NCI-H2196 (cell line): ENCODE data around the gene TMEM42.

Experiments
- DNase-seq: peaks from one replicate; lab custom pipeline; 2025; ENCODE audit not compliant: unreplicated experiment; lab: John Stamatoyannopoulos, UW

Gene TMEM42

GRCh38 chr3:44870375-44871061 is 8.8 kb downstream of the TMEM42 start:
- DNase-seq: peak; percentile 66

GRCh38 chr3:44874308-44874707 is 12.6 kb downstream of the TMEM42 start, which contains the start of gene TGM4:
TGM4 (plus strand) TSS chr3:44874608; CDS start chr3:44874679, 71 bp downstream.
- DNase-seq: no peak

GRCh38 chr3:44875596-44875995 is 13.9 kb downstream of the TMEM42 start:
- no peak for DNase-seq

- DNase-seq: no peak
Measured at GRCh38 chr3:44877333-44877732, 15.6 kb downstream of the TMEM42 start.

GRCh38 chr3:44880284-44880683 is 18.6 kb downstream of the TMEM42 start:
- DNase-seq: no peak

- DNase-seq: no peak
Measured at GRCh38 chr3:44883213-44883955, 21.7 kb downstream of the TMEM42 start.

- DNase-seq: no peak
Measured at GRCh38 chr3:44883999-44884431, 22.3 kb downstream of the TMEM42 start.

- no peak for DNase-seq
Measured at GRCh38 chr3:44885618-44886017, 23.9 kb downstream of the TMEM42 start.

GRCh38 chr3:44886561-44886960 is 24.8 kb downstream of the TMEM42 start:
- DNase-seq: no peak

- no peak for DNase-seq
Measured at GRCh38 chr3:44887101-44887500, 25.4 kb downstream of the TMEM42 start.

GRCh38 chr3:44890258-44890657 is 28.5 kb downstream of the TMEM42 start:
- DNase-seq: no peak

- no peak for DNase-seq
Measured at GRCh38 chr3:44890852-44891251, 29.1 kb downstream of the TMEM42 start.

- DNase-seq: no peak
Measured at GRCh38 chr3:44892689-44893088, 31.0 kb downstream of the TMEM42 start.

- DNase-seq: no peak
Measured at GRCh38 chr3:44893097-44893496, 31.4 kb downstream of the TMEM42 start.

GRCh38 chr3:44894485-44894884 is 32.8 kb downstream of the TMEM42 start:
- no peak for DNase-seq

- DNase-seq: no peak
Measured at GRCh38 chr3:44896440-44896839, 34.7 kb downstream of the TMEM42 start.

GRCh38 chr3:44899683-44900367 is 38.1 kb downstream of the TMEM42 start:
- no peak for DNase-seq

- DNase-seq: no peak
Measured at GRCh38 chr3:44902628-44903027, 40.9 kb downstream of the TMEM42 start.

GRCh38 chr3:44903314-44903713 is 41.6 kb downstream of the TMEM42 start:
- DNase-seq: no peak

- no peak for DNase-seq
Measured at GRCh38 chr3:44903751-44904150, 42.0 kb downstream of the TMEM42 start.

- no peak for DNase-seq
Measured at GRCh38 chr3:44905446-44906157, 43.9 kb downstream of the TMEM42 start.
